ENCODE measurements around the gene POLD1.

The POLD1 gene

GRCh38 chr19:50450369-50451222 lies 66.4 kb downstream of the POLD1 start:
- no peak overlapping the region for H3K4me3 ChIP-seq (ENCODE audit: low read depth, low read length)
- in situ Hi-C loops (cut with HindIII; ENCODE audit: low pct_ligation_motif_present, low sequenced_read_pairs), result no loop called here
- H3K27ac ChIP-seq, result no peak overlapping the region
- DNase-seq, result no peak
- no peaks in the 10 kb centered on the region for H3K27me3 ChIP-seq (replicated peaks)
- H3K36me3 ChIP-seq (replicated peaks), result no peaks in the 10 kb centered on the region
- TF ChIP-seq CTCF (IDR thresholded peaks at IDR 0.05; ENCODE audit: low read depth, low read length, missing control alignments), result no peak

- Histone ChIP-seq H3K4me3 (ENCODE audit: low read depth, low read length) (no peak overlapping the region), H3K27me3 (replicated peaks) (no peaks in the 10 kb centered on the region), H3K36me3 (replicated peaks) (no peaks in the 10 kb centered on the region), H3K27ac (no peak overlapping the region)
- DNase-seq, result no peak
- no peak for TF ChIP-seq CTCF (IDR thresholded peaks at IDR 0.05; ENCODE audit: low read depth, low read length, missing control alignments)
- in situ Hi-C loops (cut with HindIII; ENCODE audit: low pct_ligation_motif_present, low sequenced_read_pairs), result no loop called here
Measured at GRCh38 chr19:50451223-50451534, 67.0 kb downstream of the POLD1 start.

GRCh38 chr19:50453243-50453642 lies 69.1 kb downstream of the POLD1 start:
- no peak for DNase-seq
- H3K4me3 ChIP-seq (ENCODE audit: low read depth, low read length), result no peak overlapping the region
- H3K27me3 ChIP-seq (replicated peaks), result no peaks in the 10 kb centered on the region
- no peak overlapping the region for H3K27ac ChIP-seq
- no peaks in the 10 kb centered on the region for H3K36me3 ChIP-seq (replicated peaks)
- no peak for TF ChIP-seq CTCF (IDR thresholded peaks at IDR 0.05; ENCODE audit: low read depth, low read length, missing control alignments)
- in situ Hi-C loops (cut with HindIII; ENCODE audit: low pct_ligation_motif_present, low sequenced_read_pairs), result no loop called here

- DNase-seq, result no peak
- Histone ChIP-seq H3K27me3 (replicated peaks) (peaks cover 3% of the 10 kb centered on the region), H3K36me3 (replicated peaks) (no peaks in the 10 kb centered on the region), H3K27ac (no peak overlapping the region), H3K4me3 (ENCODE audit: low read depth, low read length) (no peak overlapping the region)
- no peak for TF ChIP-seq CTCF (IDR thresholded peaks at IDR 0.05; ENCODE audit: low read depth, low read length, missing control alignments)
- in situ Hi-C loops (cut with HindIII; ENCODE audit: low pct_ligation_motif_present, low sequenced_read_pairs), result no loop called here
Measured at GRCh38 chr19:50455992-50456391, 71.8 kb downstream of the POLD1 start.

GRCh38 chr19:50457300-50457699 lies 73.2 kb downstream of the POLD1 start:
- H3K27me3 ChIP-seq (replicated peaks), result peaks cover 3% of the 10 kb centered on the region

More at GRCh38 chr19:50457300-50457699, 73.2 kb downstream of the POLD1 start:
- TF ChIP-seq CTCF (IDR thresholded peaks at IDR 0.05; ENCODE audit: low read depth, low read length, missing control alignments), result no peak
- Histone ChIP-seq H3K27ac (no peak overlapping the region), H3K36me3 (replicated peaks) (no peaks in the 10 kb centered on the region), H3K4me3 (ENCODE audit: low read depth, low read length) (no peak overlapping the region)
- no peak for DNase-seq
- in situ Hi-C loops (cut with HindIII; ENCODE audit: low pct_ligation_motif_present, low sequenced_read_pairs), result no loop called here

Data from brain microvascular endothelial cell (primary cell).